Heart right ventricle (tissue), 16 donors: ENCODE data around the gene MT1X. TPM values are rescaled to one million over a fixed set of nuclear protein-coding genes. Genes with fewer than 3 reads are reported as not detected.

Experiments
- ATAC-seq, 8 donors: fragments of 200-7000 bp; cut with Tn5 transposase; one replicate each; pipeline ENCODE4 v1.9.1; 2020; ENCODE audit warnings: mild to moderate bottlenecking in 8 of 8, moderate library complexity in 8 of 8, moderate number of reproducible peaks in 1 of 8
- DNase-seq, 2 donors: peaks; one replicate each; pipeline ENCODE4 v3.0.0-alpha.2; 2020
- H3K27ac ChIP-seq, 10 donors: fragments of 200-600 bp; sonication (generic) in 2 of 10; one replicate each; pipeline versions ENCODE4 v1.5.0 to v1.8.0; 2020 to 2022; ENCODE audit warnings: mild to moderate bottlenecking in 3 of 10
- H3K27me3 ChIP-seq, 7 donors: fragments of 200-600 bp; one replicate each; pipeline ENCODE4 v1.8.0; 2021 to 2022; ENCODE audit warnings: mild to moderate bottlenecking in 2 of 7
- H3K36me3 ChIP-seq, 9 donors: fragments of 200-600 bp; sonication (generic) in 1 of 9; one replicate each; pipeline versions ENCODE4 v1.5.0 to v1.8.0; 2020 to 2022; ENCODE audit warnings: mild to moderate bottlenecking in 2 of 9
- H3K4me1 ChIP-seq, 9 donors: fragments of 200-600 bp; sonication (generic) in 1 of 9; one replicate each; pipeline versions ENCODE4 v1.5.0 to v1.8.0; 2020 to 2022; ENCODE audit warnings: mild to moderate bottlenecking in 4 of 9
- H3K4me3 ChIP-seq, 10 donors: fragments of 200-600 bp; sonication (generic) in 2 of 10; one replicate each; pipeline versions ENCODE4 v1.5.0 to v1.8.0; 2020 to 2022; ENCODE audit warnings: mild to moderate bottlenecking in 7 of 10, moderate library complexity in 2 of 10
- H3K9me3 ChIP-seq, 11 donors: fragments of 200-600 bp in 10 of 11; sonication (generic) in 2 of 11; one replicate each; pipeline versions ENCODE4 v1.5.0 to v1.8.0; 2013 to 2022; ENCODE audit warnings: mild to moderate bottlenecking in 2 of 11, control low read depth in 1 of 11, moderate library complexity in 1 of 11
- CTCF ChIP-seq, 9 donors: fragments of 200-600 bp; sonication (generic) in 2 of 9; IDR thresholded peaks; one replicate each; pipeline versions ENCODE4 v1.5.0 to v1.8.0; 2021 to 2022; ENCODE audit warnings: antibody characterized with exemption in 9 of 9, mild to moderate bottlenecking in 5 of 9, moderate library complexity in 1 of 9
- WGBS, 2 donors: extraction: QIAGEN DNeasy Blood & Tissue Kit; methylation state at CpG; one replicate each; pipeline ENCODE4 v1.1.7; 2013; ENCODE audit warnings: inconsistent platforms in 1 of 2; 5-methylcytosine and 5-hydroxymethylcytosine counted together
- intact Hi-C, 10 donors: fragments of 100-400 bp; cut with DNase I; formaldehyde crosslinking; loops; one replicate each; pipeline versions ENCODE4 v1.11.1 to v1.14.2; 2022
- polyA plus RNA-seq, 2 donors: library from polyadenylated mRNA; stranded (reverse); fragments of 200-250 nt; gene quantifications; one replicate each; pipeline ENCODE4 v1.2.3, GENCODE V29; 2013
- total RNA-seq, 10 donors: library from RNA; stranded (reverse); fragmentation: NEBNext Ultra II Directional in 3 of 10; extraction: Animal tissue kit (Norgen Biotek cat#: 25700) in 3 of 10; gene quantifications; one replicate each; pipeline versions ENCODE4 v1.2.1 to v1.2.4, GENCODE V29; 2021 to 2023
- donor health status: Arrhythmogenic right ventricular cardiomyopathy.
- donor health status: ischemic (EF 13 %, LVEDD 7.1; RV severe dilation, severe dysfunction).
- donor health status: healthy with polysubstance abuse.
- donor health status: DM: no; HTN: yes; CAD: no.
- donor health status: DM: no; HTN: no; CAD: no.
- donor health status: ischemic (EF 25% LVEDD 6.9; RV normal size, moderate dysfunction).
- donor health status: ischemic (EF 25% LVEDD 5.7; RV mildly dilated, moderate dysfunction).
- donor health status: healthy.
- donor health status: DM: yes; HTN: yes; CAD: no.
- donor health status: Ischemic cardiomyopathy.
- donor health status: ischemic (EF 35%, LVEDD 5.7; RV mildly dilated, moderate dysfunction).
- donor health status: nonischemic (EF 11% LVEDD 7.7; RV severe dilation, severe dysfunction).
- donor health status: DM: yes; HTN: yes; CAD: no.
- donor health status: PGD.
- donor health status: ischemic (EF 29% LVEDD 5.4; RV normal size, mild dysfunction).
- donor health status: nonischemic (EF 23%, LVEDD 6.1; RV moderate dilation, normal function).

Gene MT1X
- total and polyA plus RNA-seq, 12 donors = 15.8 to 616 (median 101) TPM

DNA sequence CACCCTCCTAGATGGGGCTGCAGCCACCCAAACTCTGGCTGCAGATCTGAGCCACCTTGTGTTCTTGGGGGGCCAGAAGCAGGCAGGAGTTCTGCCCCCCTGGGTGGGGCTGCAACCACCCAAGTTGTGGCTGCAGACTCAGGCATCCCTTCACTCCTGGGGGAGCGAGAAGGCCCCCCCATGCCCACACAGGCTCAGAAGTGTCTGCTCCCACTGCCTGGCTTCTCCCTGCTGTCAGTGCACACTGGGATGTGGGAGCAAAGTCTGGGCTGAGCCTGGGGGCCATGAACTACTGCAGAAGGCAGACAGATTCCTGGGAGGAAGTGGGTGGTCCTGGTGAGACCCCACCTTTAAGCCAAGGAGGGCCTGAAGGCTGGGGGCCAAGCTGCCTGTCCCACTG lies 13.0 kb downstream of the MT1X start:
- TF ChIP-seq CTCF (IDR thresholded peaks at IDR 0.05) = no peak
- no peaks in the 10 kb centered on the region for H3K27me3 ChIP-seq
- DNase-seq (no peak), ATAC-seq (no peak)
- H3K36me3 ChIP-seq = no peaks in the 10 kb centered on the region
- H3K27ac ChIP-seq = no peak overlapping the region
- WGBS, 2 donors = 75 to 78% methylated on average over 1 of the region's 1 CpG
- H3K4me1 ChIP-seq = peaks cover 0 to 8% (median 0%) of the 10 kb centered on the region in 9 donors
- peaks cover 0 to 10% (median 0%) of the 10 kb centered on the region in 11 donors for H3K9me3 ChIP-seq
- no peak overlapping the region for H3K4me3 ChIP-seq
- intact Hi-C loops = no loop called here

- Histone ChIP-seq H3K9me3 (peaks cover 0 to 10% (median 0%) of the 10 kb centered on the region in 11 donors), H3K36me3 (no peaks in the 10 kb centered on the region), H3K27ac (no peak overlapping the region), H3K4me1 (peaks cover 0 to 9% (median 0%) of the 10 kb centered on the region in 9 donors), H3K27me3 (no peaks in the 10 kb centered on the region), H3K4me3 (no peak overlapping the region)
- ATAC-seq (no peak), DNase-seq (no peak)
- 85 to 89% methylated on average over 5 of the region's 5 CpGs for WGBS, 2 donors
- intact Hi-C loops = no loop called here
- no peak for TF ChIP-seq CTCF (IDR thresholded peaks at IDR 0.05)
These were observed 15.3 kb downstream of the MT1X start for GRCh38 chr16:56697456-56698155.

- Histone ChIP-seq H3K27me3 (no peaks in the 10 kb centered on the region), H3K4me1 (peaks cover 0 to 9% (median 0%) of the 10 kb centered on the region in 9 donors), H3K36me3 (no peaks in the 10 kb centered on the region), H3K27ac (no peak overlapping the region), H3K9me3 (peaks cover 0 to 10% (median 0%) of the 10 kb centered on the region in 11 donors), H3K4me3 (no peak overlapping the region)
- TF ChIP-seq CTCF (IDR thresholded peaks at IDR 0.05) = no peak
- intact Hi-C loops = loop anchor here in 9 of 10 donors (1.0 to 10.0 kb wide), 8 partner anchors 97 to 188 kb away; no protein-coding TSS in a partner anchor
- WGBS, 2 donors = 11 to 96% methylated on average over 1 of the region's 1 CpG
- no peak for ATAC-seq
- no peak for DNase-seq
These were observed 17.9 kb downstream of the MT1X start for GRCh38 chr16:56700195-56700594.

GRCh38 chr16:56700631-56701030 lies 18.4 kb downstream of the MT1X start:
- no peak for TF ChIP-seq CTCF (IDR thresholded peaks at IDR 0.05)
- no peak overlapping the region for H3K4me3 ChIP-seq
- DNase-seq (no peak), ATAC-seq (no peak)
- intact Hi-C loops = loop anchor here in 9 of 10 donors (1.0 to 10.0 kb wide), 8 partner anchors 98 to 188 kb away; no protein-coding TSS in a partner anchor
- H3K4me1 ChIP-seq = peaks cover 0 to 9% (median 0%) of the 10 kb centered on the region in 9 donors
- H3K36me3 ChIP-seq = no peaks in the 10 kb centered on the region
- H3K27ac ChIP-seq = no peak overlapping the region
- no peaks in the 10 kb centered on the region for H3K27me3 ChIP-seq
- peaks cover 0 to 10% (median 0%) of the 10 kb centered on the region in 11 donors for H3K9me3 ChIP-seq
- WGBS, 2 donors = 92 to 95% methylated on average over 1 of the region's 1 CpG
